ENCODE data around the gene ADARB2.
"Not testable (repeated sequence)": the region's sequence is repeated elsewhere in the genome, so short reads cannot be mapped to it uniquely, and the experiment has no call there.

Gene ADARB2

GRCh38 chr10:1253523-1254353 lies 483.6 kb downstream of the ADARB2 start:
- no peak for DNase-seq (ENCODE audit: low spot score)

GRCh38 chr10:1251769-1252168 lies 485.6 kb downstream of the ADARB2 start:
- DNase-seq (ENCODE audit: low spot score), result no peak

DNA sequence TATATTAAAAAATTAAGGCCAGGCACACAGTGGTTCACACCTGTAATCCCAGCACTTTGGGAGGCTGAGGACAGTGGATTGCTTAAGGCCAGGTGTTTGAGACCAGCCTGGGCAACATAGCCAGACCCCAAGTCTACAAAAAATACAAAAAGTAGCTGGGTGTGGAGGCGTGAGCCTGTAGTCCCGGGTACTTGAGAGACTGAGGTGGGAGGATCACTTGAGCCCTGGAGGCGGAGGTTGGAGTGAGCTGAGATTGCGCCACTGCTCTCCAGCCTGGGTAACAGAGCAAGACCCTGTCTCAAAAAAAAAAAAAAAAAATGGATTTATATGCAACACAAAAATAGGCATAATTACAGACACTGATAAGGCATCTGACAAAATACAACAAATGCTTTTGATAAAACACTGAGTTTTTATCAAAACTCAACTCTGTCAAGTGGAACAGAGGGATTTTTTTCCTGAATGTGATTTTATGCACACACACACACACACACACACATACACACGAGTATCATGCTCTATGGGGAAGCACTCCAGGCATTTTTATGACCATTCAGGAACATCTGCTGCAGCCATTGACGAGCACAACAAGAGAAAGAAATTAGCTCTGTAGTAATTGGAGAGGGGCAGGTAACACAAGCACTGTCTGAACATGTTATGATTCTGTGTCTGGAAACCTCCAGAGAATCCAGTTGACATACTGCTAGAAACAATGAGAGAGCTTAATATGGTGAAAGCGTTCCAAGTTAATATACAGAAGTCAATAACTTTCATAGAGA lies 488.0 kb downstream of the ADARB2 start:
- no peak for DNase-seq (ENCODE audit: low spot score)

- not testable (repeated sequence) for DNase-seq (ENCODE audit: low spot score)
Observed at GRCh38 chr10:1248262-1248630, 489.1 kb downstream of the ADARB2 start.

DNA sequence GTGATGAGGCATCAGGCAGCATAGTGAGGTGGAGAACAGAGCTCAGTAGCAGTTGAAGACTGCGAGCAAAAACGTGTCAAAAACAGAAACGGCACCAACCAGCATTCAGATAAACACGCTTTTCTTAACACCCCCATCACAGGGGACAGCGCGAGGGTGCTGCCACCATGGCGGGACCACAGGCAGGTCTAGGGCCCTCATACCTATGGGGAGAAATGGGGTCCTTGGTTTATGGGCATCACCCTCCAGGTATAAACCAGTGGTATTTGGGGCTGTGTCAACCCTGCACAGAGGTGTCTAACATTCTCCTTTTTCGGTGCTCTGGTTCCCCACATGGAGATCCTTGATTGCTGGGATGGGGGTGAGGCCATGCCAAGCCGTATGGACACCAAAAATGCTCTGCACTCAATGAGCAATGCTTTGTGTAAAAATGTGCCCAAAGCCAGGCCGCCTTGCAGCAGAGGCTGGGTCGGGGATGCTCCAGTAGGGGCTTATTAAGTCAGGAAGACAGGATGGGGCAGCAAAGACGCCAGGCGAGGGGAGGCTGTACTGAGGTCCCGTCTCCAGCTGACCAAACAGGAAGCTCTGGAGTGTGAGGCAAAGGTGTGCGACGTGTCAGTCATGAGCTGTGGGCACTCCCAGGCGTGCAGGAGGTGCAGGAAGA lies 489.6 kb downstream of the ADARB2 start:
- DNase-seq (ENCODE audit: low spot score), result no peak

DNA sequence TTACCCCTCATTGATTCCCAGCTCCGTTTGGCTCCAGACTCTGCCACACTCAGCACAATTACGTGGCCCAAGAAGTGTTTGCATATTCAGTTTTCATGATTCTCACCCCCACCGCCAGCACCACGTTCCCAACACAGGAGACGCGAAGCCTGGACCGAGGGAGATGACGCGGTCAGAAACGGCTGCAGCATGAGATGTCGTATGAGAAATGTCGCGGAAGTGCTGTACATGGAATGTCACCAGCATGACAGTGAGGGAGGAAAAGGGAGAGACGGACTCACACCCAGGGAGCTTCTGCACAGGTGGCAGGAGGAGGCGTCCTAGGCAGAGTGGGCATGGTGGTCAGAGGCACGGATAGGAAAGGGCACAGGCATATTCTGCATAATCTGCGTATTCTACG lies 492.8 kb downstream of the ADARB2 start:
- no peak for DNase-seq (ENCODE audit: low spot score)

DNA sequence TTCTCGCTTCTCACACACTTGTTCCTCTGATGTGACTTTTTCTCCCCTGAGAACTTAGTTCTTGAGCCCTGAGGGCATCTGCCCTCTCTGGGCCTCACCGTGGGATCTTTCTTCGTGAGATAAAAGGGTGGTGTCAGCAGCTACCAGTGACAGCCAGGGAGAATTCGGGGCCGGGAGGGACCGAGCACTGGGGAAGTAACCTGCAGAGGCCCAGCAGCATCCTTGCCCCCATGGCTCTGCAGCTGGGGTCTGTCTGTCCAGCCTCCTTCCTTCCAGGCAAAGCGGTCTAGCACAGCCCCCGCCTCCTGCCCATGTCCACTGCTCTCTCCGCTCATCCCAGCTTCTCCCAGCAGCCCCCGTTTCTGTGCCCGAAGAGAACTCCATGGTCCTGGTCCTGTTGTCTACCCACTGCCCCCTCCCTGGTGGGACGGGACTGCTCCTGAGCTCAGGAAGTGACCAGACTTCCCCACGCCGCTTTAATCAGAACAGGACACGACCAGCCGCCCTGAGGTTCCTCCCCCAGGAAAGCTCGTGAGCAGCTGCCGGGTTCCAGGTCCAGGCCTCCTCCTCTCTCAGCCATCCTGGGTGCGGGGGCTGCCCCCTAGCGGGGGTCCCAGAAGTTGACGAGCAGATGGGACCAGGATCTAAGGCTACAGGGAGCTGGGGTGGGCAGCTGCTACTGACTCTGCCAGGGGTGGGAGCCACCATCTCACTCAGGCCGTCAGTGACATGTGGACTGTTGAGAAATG lies 493.7 kb downstream of the ADARB2 start:
- no peak for DNase-seq (ENCODE audit: low spot score)

GRCh38 chr10:1242975-1243374 lies 494.4 kb downstream of the ADARB2 start:
- no peak for DNase-seq (ENCODE audit: low spot score)

GRCh38 chr10:1241973-1242935 lies 495.1 kb downstream of the ADARB2 start:
- peak; percentile 36 for DNase-seq (ENCODE audit: low spot score)

GRCh38 chr10:1241322-1241890 lies 495.9 kb downstream of the ADARB2 start:
- peak; percentile 10 for DNase-seq (ENCODE audit: low spot score)

DNA sequence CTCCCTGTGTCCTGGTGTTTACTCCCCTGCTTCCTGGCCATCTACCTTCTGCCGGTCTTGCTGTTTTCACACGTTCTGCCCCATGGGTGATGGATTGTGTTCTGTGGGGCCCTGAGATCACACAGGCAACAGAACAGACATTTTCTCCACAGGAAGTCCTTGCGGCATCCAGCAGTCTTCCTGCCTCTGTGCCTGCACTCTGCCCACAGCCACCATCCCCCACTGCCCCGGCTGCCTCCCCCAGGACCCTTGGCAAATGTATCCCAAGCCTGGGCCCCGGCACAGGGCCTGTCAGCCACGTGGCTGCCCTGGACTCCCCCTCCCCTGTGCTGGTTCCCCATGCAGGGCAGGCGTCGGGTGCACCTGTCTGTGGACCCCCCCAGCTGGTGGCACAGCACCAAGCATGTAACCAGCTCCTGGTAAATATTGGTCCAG lies 497.0 kb downstream of the ADARB2 start:
- DNase-seq (ENCODE audit: low spot score), result peak; percentile 25

DNA sequence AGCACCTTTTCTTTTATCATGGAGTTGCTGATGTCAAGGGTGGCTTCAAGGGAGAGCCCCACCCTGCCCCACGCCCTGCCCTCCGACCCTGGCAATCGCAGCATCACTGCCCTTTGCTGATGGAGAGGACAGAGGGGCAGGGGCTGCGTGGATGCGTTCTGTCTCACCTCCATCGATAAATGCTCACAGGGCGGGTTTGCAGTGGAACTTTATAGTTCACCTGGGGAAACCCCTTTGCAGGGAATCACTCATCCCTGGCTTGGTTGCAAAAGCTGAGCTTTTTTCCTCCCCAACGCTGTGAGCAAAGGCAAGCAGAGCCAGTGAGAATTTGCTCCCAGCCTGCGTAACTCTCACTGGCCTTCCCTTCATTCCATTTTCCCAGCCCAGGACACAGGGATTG lies 504.3 kb downstream of the ADARB2 start:
- DNase-seq (ENCODE audit: low spot score), result no peak

DNA sequence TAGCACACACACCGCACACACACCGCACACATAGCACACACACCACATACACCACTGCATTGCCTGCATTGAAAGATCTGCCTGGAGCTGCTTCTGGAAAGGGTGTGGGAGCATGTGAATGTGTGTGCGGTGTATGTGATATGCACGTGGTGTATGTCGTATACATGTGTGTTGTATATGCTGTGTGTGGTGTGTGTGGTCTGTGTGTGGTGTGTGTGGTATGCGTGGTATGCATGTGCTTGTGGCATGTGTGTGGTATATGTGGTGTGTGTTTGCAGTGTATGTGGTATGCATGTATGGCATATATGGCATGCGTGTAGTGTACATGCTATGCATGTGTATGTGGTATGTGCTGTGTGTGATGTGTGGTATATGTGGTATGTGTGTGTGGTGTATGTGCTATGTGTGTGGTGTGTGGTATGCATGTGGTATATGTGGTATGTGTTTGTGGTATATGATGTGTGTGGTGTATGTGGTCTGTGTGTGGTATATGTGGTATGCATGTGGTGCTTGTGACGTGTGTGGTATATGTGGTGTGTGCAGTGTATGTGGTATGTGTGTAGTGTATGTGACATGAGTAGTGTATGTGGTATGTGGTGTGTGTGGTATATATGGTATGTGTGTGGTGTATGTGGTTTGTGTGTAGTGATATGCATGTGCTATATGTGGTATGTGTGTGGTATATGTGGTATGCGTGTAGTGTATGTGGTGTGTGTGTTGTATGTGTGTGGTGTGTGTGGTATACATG lies 505.0 kb downstream of the ADARB2 start:
- no peak for DNase-seq (ENCODE audit: low spot score)

DNA sequence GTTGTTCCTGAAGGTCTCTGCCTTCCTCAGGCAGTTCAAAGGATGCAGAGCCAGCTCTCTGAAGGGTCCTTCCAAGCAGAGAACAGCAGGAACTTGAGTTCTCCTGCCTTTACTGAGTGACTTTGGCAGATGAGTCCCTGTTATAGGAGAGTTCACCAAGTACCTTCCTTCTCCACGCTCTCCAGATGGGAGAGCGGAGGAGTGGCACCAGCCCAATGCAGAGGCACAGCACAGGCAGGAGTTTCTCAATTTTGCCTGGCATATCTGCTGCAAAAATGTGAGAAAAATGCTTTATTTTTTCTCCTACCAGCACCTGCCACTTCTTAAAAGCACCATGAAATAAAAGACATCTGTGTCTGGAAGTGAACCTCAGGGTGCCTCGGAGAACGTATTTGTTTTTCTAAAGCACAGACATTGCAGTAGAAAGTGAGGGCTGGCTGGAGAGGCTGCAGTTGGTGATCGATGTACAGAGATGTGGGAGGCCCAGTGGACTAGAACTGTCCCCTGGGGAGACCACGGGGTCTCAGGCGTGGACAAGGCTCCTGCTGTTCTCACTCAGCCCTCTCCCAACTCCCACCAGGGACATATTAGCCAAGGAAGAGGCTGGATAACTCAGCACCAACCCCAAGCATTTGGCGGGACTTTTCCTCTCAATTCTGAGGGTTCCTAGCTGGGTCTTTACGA lies 506.6 kb downstream of the ADARB2 start:
- no peak for DNase-seq (ENCODE audit: low spot score)

- DNase-seq (ENCODE audit: low spot score), result no peak
Observed at GRCh38 chr10:1230138-1230537, 507.2 kb downstream of the ADARB2 start.

DNA sequence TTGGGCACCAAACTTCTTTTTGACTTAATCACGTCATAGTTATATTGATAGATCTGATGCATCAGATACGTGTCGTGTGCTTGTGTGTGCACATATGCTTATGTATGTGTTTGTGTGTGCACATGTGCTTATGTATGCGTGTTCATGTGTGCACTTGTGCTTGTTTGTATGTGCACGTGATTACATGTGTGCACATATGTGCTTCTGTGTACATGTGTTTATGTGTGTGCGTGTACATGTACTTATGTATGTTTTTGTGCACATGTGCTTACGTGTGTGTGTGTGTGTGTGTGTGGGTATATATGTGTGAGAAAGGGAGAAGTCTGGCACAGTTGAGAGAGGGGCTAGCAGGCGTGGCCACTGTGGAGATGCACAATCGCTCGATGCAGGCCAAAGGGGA lies 507.8 kb downstream of the ADARB2 start:
- no peak for DNase-seq (ENCODE audit: low spot score)

DNA sequence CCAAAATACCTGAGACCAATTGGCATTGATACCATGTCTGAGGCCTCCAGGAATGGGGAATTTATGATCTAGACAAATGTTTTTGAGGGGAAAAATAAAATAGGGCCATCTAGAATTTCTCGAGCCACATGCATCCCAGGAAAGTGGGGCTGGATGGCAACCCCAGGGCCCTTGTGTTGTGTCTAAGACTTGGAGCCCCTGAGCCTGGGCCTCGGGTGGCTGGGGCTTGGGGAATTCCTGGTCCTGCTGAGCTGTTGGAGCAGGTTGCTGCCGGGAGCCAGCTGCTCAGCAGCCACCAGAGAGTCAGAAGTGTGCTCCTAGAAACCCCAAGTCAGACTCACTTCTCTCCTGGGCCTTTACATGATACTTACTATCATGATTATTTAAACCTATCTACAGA lies 508.2 kb downstream of the ADARB2 start:
- DNase-seq (ENCODE audit: low spot score), result no peak

GRCh38 chr10:1228467-1228975 lies 508.8 kb downstream of the ADARB2 start:
- no peak for DNase-seq (ENCODE audit: low spot score)

All from D341Med (cell line).